Heart left ventricle (tissue), 16 donors: ENCODE results near the gene FAM3B. TPM values are rescaled to one million over a fixed set of nuclear protein-coding genes. Genes with fewer than 3 reads are reported as not detected.
A peak's percentile ranks its signal among the peaks of the same experiment; 100 is the strongest.

Source experiments
- ATAC-seq, 4 donors: fragments of 200-7000 bp; cut with Tn5 transposase; one replicate each; pipeline ENCODE4 v1.9.1; 2020 to 2022; ENCODE audit warnings: moderate library complexity in 4 of 4, mild to moderate bottlenecking in 3 of 4, moderate number of reproducible peaks in 1 of 4
- DNase-seq, 5 donors: peaks; one replicate each; pipeline ENCODE4 v3.0.0-alpha.2; 2020
- H3K27ac ChIP-seq, 12 donors: fragments of 200-600 bp; sonication (generic) in 4 of 12; one replicate each; pipeline versions ENCODE4 v1.5.0 to v1.8.0; 2016 to 2022; ENCODE audit warnings: mild to moderate bottlenecking in 2 of 12
- H3K27me3 ChIP-seq, 9 donors: fragments of 200-600 bp; sonication (generic) in 2 of 9; one replicate each; pipeline versions ENCODE4 v1.5.1 to v1.8.0; 2016 to 2022; ENCODE audit warnings: mild to moderate bottlenecking in 3 of 9
- H3K36me3 ChIP-seq, 9 donors: fragments of 200-600 bp; sonication (generic) in 2 of 9; one replicate each; pipeline versions ENCODE4 v1.5.0 to v1.8.0; 2018 to 2022; ENCODE audit warnings: mild to moderate bottlenecking in 2 of 9
- H3K4me1 ChIP-seq, 12 donors: fragments of 200-600 bp; sonication (generic) in 4 of 12; one replicate each; pipeline versions ENCODE4 v1.5.0 to v1.8.0; 2016 to 2022; ENCODE audit warnings: mild to moderate bottlenecking in 3 of 12
- H3K4me3 ChIP-seq, 12 donors: fragments of 200-600 bp; sonication (generic) in 4 of 12; one replicate each; pipeline versions ENCODE4 v1.5.0 to v1.8.0; 2017 to 2022; ENCODE audit warnings: mild to moderate bottlenecking in 9 of 12, moderate library complexity in 4 of 12
- H3K9me3 ChIP-seq, 12 donors: fragments of 200-600 bp; sonication (generic) in 4 of 12; one replicate each; pipeline versions ENCODE4 v1.5.0 to v1.8.0; 2016 to 2022; ENCODE audit warnings: mild to moderate bottlenecking in 1 of 12
- CTCF ChIP-seq, 12 donors: fragments of 200-600 bp; sonication (generic) in 4 of 12; IDR thresholded peaks; one replicate each; pipeline versions ENCODE4 v1.5.0 to v1.8.0; 2018 to 2022; ENCODE audit warnings: antibody characterized with exemption in 12 of 12, mild to moderate bottlenecking in 5 of 12
- POLR2A ChIP-seq, 2 donors: fragments of 450-650 bp; IDR thresholded peaks; one replicate each; pipeline ENCODE4 v1.6.1; 2017; ENCODE audit warnings: antibody characterized with exemption in 2 of 2, mild to moderate bottlenecking in 2 of 2, moderate library complexity in 2 of 2
- WGBS, 4 donors: extraction: QIAGEN DNeasy Blood & Tissue Kit in 2 of 4; methylation state at CpG; one replicate each; pipeline versions ENCODE4 v1.1.5 to v1.1.7; 2013 to 2018; 5-methylcytosine and 5-hydroxymethylcytosine counted together
- intact Hi-C, 10 donors: fragments of 100-400 bp; cut with DNase I; formaldehyde crosslinking; loops; one replicate each; pipeline versions ENCODE4 v1.11.1 to v1.14.2; 2022
- polyA plus RNA-seq, 2 donors: library from polyadenylated mRNA; stranded (reverse); fragments of 200-250 nt; gene quantifications; one replicate each; pipeline ENCODE4 v1.2.3, GENCODE V29; 2013
- total RNA-seq, 9 donors: library from RNA; depleted of rRNA in 2 of 9; stranded (reverse); fragments of >200 nt in 2 of 9; fragmentation: NEBNext Ultra II Directional in 3 of 9; extraction: Animal tissue kit (Norgen Biotek cat#: 25700) in 3 of 9; gene quantifications; one replicate each; pipeline versions ENCODE4 v1.1.0 to v1.2.4, GENCODE V29; 2016 to 2023
- donor health status: ischemic (EF 13 %, LVEDD 7.1; RV severe dilation, severe dysfunction).
- donor health status: healthy with polysubstance abuse.
- donor health status: DM: no; HTN: yes; CAD: no.
- donor health status: DM: no; HTN: no; CAD: no.
- donor health status: ischemic (EF 25% LVEDD 6.9; RV normal size, moderate dysfunction).
- donor health status: ischemic (EF 25% LVEDD 5.7; RV mildly dilated, moderate dysfunction).
- donor health status: healthy.
- donor health status: DM: yes; HTN: yes; CAD: no.
- donor health status: ischemic (EF 35%, LVEDD 5.7; RV mildly dilated, moderate dysfunction).
- donor health status: nonischemic (EF 11% LVEDD 7.7; RV severe dilation, severe dysfunction).
- donor health status: DM: yes; HTN: yes; CAD: no.
- donor health status: PGD.
- donor health status: ischemic (EF 29% LVEDD 5.4; RV normal size, mild dysfunction).
- donor health status: nonischemic (EF 23%, LVEDD 6.1; RV moderate dilation, normal function).

FAM3B gene
- total and polyA plus RNA-seq, 11 donors: 0.10 to 0.54 TPM; not detected in 9

- peaks cover 5 to 39% (median 28%) of the 10 kb centered on the region in 9 donors for H3K27me3 ChIP-seq
- no peak for TF ChIP-seq POLR2A (IDR thresholded peaks at IDR 0.05)
- TF ChIP-seq CTCF (IDR thresholded peaks at IDR 0.05): no peak
- 93 to 97% (median 95%) methylated on average over 6 of the region's 6 CpGs for WGBS, 4 donors
- no peak overlapping the region for H3K27ac ChIP-seq
- H3K36me3 ChIP-seq: no peaks in the 10 kb centered on the region
- H3K4me1 ChIP-seq: peaks cover 0 to 15% (median 5%) of the 10 kb centered on the region in 12 donors
- no peak overlapping the region for H3K4me3 ChIP-seq
- DNase-seq: no peak
- H3K9me3 ChIP-seq: no peaks in the 10 kb centered on the region
- intact Hi-C loops: no loop called here
- ATAC-seq: no peak
Observed at GRCh38 chr21:41315726-41316125, 875 bp upstream of the FAM3B start.

GRCh38 chr21:41317063-41317392, 427 bp downstream of the FAM3B start:
- Histone ChIP-seq H3K4me3 (peak overlapping the region in 9 of 12 donors; percentile 13 to 50 (median 30)), H3K4me1 (peaks cover 0 to 15% (median 5%) of the 10 kb centered on the region in 12 donors), H3K27ac (no peak overlapping the region), H3K9me3 (no peaks in the 10 kb centered on the region), H3K36me3 (no peaks in the 10 kb centered on the region), H3K27me3 (peaks cover 5 to 39% (median 30%) of the 10 kb centered on the region in 9 donors)
- intact Hi-C loops: no loop called here
- TF ChIP-seq CTCF (IDR thresholded peaks at IDR 0.05) (no peak), POLR2A (IDR thresholded peaks at IDR 0.05) (no peak)
- ATAC-seq (no peak), DNase-seq (no peak)
- 11 to 24% (median 19%) methylated on average over 1 to 19 of the region's 19 CpGs for WGBS, 4 donors

GRCh38 chr21:41317458-41317857, 857 bp downstream of the FAM3B start:
- Histone ChIP-seq H3K4me3 (peak overlapping the region in 2 of 12 donors; percentile 44 to 50), H3K27me3 (peaks cover 5 to 39% (median 30%) of the 10 kb centered on the region in 9 donors), H3K36me3 (no peaks in the 10 kb centered on the region), H3K4me1 (peaks cover 0 to 15% (median 5%) of the 10 kb centered on the region in 12 donors), H3K9me3 (no peaks in the 10 kb centered on the region), H3K27ac (no peak overlapping the region)
- TF ChIP-seq POLR2A (IDR thresholded peaks at IDR 0.05) (no peak), CTCF (IDR thresholded peaks at IDR 0.05) (no peak)
- WGBS, 4 donors: 76 to 82% (median 78%) methylated on average over 10 of the region's 10 CpGs
- ATAC-seq (no peak), DNase-seq (no peak)
- intact Hi-C loops: no loop called here

- H3K4me1 ChIP-seq: peaks cover 0 to 15% (median 5%) of the 10 kb centered on the region in 12 donors
- no peaks in the 10 kb centered on the region for H3K36me3 ChIP-seq
- peaks cover 5 to 39% (median 30%) of the 10 kb centered on the region in 9 donors for H3K27me3 ChIP-seq
- no peak for ATAC-seq
- H3K9me3 ChIP-seq: no peaks in the 10 kb centered on the region
- TF ChIP-seq POLR2A (IDR thresholded peaks at IDR 0.05): no peak
- TF ChIP-seq CTCF (IDR thresholded peaks at IDR 0.05): no peak
- H3K27ac ChIP-seq: no peak overlapping the region
- DNase-seq: no peak
- H3K4me3 ChIP-seq: no peak overlapping the region
- WGBS, 4 donors: 88 to 94% (median 91%) methylated on average over 8 to 9 of the region's 9 CpGs
- intact Hi-C loops: no loop called here
Observed at GRCh38 chr21:41318218-41318617, 1.6 kb downstream of the FAM3B start.
